M059J (cell line): Measurements from ENCODE around the gene SERPINF2. TPM values are rescaled to one million over a fixed set of nuclear protein-coding genes. Genes with fewer than 3 reads are reported as not detected.
"Not testable (repeated sequence)": the region's sequence is repeated elsewhere in the genome, so short reads cannot be mapped to it uniquely, and the experiment has no call there.

Experiments
- DNase-seq: peaks from one replicate; pipeline ENCODE4 v3.0.0-alpha.2; 2012; ENCODE audit warnings: low read depth
- total RNA-seq: library from RNA; depleted of rRNA; stranded (reverse); fragments of >200 nt; shearing (Covaris generic); gene quantifications from 2 replicates; pipeline ENCODE4 v1.2.3, GENCODE V29; 2014

SERPINF2 gene
- total RNA-seq, 1 experiment from 2014 or later: 0.05 TPM

DNA sequence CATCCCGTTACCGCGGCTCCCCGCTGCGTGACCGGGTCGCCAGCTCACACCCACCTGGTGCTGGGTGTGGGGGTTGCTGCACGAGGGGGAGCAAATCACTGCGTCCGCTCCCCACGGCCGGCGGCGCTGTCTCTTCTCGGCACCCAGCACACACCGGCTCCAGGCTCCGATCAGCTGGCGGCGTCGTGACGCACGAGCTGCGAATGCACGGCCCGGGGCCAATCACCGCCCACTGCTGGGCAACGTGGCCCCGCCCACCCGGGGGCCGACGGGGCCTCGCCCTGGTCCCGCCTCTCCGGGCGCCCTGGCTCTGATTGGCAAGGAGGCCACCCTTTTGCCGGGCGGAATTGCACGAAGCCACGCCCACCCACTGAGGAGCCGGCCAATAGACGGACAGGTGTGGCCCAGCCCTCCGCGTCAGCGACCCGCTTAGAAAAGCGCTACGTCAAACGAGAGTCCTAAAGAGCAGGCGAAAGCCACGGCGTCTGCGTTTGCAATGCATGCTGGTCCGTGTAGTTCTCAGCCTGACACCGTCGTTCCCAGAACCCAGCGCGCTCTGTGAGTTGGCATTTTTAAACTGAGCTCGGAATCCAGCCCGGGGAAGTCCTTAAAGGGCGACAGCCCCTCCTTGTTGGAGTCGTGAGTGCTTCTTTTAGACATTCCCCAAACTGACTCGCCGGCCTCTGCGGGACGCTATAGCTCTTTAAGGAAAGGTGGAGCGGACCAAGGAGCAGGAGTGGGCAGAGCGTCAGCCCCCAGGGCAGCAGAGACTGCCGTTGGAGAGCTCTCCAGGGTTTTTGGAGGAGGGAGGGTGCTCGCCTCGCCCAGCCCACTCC is 26.4 kb upstream of the SERPINF2 start:
- peak; percentile 100 for DNase-seq

DNA sequence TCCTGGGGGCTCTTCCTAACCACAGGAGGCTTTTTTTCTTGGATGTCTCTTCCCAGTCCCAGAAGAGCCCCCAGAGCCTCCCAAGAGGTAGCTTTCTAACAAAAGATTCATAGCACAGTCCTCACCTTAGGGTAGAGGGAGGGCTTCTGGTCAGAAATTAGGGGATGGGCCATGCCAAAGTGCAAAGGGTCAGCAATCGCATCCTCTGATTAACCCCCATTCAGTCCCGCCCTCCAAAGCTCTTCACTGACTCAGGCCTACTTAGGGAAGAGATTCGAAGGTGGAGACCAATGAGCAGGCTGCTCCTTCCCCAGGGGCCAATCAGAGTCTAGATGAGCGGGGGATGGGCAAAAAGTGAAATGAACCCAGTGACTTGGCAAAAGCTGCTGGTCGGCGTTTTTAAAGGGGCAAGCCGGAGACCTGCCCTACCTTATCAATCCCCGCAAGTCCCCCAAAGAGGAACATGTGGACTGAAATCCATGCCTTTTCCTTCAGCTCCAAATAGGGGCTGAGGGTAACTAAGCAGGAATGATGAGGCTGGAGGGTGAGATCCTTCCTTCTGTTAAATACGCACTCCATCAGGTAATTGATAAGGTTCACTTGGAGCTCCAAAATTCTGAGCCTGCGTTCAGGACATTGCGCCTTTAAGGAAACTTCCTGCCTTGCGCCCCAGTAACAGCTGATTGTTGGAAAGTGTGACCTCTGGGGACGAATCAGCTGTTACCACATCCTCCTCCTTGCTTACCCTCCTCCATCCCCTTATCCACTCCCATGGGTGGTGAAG is 25.6 kb upstream of the SERPINF2 start:
- DNase-seq: peak; percentile 99

DNA sequence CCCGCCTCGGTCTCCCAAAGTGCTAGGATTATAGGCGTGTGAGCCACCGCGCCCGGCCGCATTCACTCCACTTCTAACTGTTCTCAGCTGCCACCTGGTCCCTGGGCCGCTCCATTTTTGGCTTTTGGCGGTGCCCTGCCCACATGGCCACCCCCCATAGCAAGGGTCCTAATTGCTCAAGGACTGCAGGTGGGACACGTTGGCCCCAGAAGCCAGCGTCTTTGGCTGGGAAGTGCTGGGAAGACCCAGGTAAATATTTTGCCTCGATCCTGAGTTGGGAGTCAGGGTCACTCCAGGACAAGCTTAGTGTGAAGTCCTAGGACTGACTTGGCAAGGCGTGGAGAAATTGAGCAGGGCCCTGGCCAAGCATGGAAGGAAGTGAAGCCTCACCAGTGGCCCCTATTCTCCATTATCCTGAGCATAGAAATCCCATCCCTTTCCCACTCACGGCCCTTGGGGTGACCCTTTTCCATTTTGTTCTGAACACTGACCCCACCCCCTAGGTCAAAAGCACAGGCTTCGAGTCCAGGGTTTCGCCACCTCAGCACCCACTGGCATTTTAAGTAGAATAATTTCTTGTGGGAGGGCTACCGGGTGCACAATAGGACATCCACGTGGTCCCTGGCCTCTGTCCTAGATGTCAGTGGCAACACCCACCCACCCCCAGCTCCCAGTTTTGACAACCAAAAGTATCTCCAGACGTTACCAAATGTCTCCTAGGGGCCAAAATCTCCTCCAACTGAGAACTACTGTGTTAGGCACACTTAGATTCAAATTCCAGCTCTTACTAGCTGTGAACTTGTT is 24.1 kb upstream of the SERPINF2 start:
- no peak for DNase-seq

DNA sequence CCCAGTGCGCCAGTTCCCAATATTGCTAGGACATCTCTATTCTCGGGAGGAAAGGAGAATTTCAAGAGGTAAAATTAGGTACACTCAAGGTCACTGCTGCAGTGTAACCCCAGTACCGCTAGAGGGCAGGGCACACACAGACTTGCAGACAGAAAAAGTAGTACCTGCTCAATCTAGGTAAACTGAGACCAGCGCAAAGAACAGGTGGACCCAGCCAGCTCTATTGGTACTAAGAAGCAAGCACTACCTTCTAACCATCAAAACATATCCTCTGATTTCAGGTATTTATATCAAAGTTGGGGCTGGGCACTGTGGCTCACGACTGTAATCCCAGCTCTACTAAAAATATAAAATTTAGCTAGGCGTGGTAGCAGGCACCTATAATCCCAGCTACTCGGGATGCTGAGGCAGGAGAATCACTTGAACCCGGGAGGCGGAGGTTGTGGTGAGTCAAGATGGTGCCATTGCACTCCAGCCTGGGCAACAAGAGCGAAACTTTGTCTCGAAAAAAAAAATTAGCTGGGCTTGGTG is 21.8 kb upstream of the SERPINF2 start:
- DNase-seq: peak; percentile 52

DNA sequence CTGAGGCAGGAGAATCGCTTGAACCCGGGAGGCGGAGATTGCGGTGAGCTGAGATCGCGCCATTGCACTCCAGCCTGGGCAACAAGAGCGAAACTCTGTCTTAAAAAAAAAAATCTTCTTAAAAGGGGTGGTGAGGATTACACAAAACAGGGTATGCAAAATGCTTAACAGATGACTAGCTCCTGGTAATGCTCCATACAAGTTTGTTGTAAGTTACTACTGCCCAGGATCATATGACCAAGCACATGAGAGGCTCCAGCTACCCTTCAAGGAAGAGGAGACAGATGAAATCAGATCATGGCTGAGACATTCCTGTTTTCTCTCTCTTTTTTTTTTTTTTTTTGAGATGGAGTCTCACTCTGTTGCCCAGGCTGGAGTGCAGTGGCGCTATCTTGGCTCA is 20.6 kb upstream of the SERPINF2 start:
- not testable (repeated sequence) for DNase-seq

DNA sequence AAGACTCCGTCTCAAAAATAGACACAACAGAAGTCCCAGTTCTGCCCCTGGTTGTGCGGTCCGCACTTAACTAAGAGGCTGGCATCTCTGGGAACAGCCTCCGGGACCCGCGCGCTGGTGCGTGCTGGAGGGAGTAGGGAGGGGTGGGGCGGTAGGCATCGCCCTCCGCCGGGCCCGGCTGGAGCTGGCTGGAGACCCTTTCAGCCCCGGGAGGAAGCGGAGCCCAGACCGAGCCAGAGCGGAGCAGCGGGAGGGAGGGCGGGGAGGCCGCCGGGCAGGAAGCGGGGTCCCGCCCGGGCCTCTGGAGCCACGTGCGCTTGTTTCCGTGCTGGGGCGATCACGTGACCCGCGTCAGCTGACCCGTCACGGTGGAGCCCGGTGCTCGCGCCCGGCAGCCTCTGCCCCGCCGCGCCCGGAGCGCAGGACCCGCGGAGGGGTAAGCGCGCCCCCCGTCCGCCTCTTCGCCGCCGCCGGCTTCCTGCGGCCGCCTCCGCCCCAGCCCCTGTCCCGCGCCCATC is 18.3 kb upstream of the SERPINF2 start, which contains the start of gene WDR81:
Gene WDR81 (plus strand): TSS at position 354 of the 518 bp plus-strand sequence. CDS start 256 bp downstream, outside the sequence.
- DNase-seq: peak; percentile 72

DNA sequence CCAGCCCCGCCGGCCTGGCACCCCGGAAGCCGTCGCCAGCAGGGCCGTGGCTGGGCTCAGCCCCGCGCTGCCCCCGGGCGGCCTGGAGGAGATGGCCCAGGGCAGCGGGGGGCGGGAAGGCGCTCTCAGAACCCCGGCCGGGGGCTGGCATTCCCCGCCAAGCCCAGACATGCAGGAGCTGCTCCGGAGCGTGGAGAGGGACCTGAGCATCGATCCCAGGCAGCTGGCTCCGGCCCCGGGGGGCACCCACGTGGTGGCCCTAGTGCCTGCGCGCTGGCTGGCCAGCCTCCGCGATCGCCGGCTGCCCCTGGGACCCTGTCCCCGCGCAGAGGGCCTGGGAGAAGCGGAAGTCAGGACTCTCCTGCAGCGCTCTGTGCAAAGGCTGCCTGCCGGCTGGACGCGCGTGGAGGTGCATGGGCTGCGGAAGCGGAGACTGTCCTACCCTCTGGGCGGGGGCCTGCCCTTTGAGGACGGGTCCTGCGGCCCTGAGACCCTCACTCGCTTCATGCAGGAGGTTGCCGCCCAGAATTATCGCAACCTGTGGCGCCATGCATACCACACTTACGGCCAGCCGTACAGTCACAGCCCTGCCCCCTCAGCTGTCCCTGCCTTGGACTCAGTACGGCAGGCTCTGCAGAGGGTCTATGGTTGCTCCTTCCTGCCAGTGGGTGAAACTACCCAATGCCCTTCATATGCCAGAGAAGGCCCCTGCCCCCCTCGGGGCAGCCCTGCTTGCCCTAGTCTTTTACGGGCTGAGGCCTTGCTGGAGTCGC is 17.6 kb upstream of the SERPINF2 start:
- no peak for DNase-seq

DNA sequence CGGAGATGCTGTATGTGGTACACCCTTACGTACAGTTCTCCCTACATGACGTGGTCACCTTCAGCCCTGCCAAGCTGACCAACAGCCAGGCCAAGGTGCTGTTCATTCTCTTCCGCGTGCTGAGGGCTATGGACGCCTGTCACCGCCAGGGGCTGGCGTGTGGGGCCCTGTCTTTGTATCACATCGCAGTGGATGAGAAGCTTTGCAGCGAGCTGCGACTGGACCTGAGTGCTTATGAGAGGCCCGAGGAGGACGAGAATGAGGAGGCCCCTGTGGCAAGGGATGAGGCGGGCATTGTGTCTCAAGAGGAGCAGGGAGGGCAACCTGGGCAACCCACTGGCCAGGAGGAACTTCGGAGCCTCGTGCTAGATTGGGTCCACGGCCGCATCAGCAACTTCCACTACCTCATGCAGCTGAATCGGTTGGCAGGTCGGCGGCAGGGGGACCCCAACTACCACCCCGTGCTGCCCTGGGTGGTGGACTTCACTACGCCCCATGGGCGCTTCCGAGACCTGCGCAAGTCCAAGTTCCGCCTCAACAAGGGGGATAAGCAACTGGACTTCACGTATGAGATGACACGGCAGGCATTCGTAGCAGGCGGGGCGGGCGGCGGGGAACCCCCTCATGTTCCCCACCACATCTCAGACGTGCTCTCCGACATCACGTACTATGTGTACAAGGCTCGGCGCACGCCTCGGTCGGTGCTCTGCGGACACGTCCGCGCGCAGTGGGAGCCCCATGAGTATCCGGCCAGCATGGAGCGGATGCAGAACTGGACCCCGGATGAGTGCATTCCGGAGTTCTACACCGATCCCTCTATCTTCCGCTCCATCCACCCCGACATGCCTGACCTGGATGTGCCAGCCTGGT is 16.8 kb upstream of the SERPINF2 start:
- no peak for DNase-seq

DNA sequence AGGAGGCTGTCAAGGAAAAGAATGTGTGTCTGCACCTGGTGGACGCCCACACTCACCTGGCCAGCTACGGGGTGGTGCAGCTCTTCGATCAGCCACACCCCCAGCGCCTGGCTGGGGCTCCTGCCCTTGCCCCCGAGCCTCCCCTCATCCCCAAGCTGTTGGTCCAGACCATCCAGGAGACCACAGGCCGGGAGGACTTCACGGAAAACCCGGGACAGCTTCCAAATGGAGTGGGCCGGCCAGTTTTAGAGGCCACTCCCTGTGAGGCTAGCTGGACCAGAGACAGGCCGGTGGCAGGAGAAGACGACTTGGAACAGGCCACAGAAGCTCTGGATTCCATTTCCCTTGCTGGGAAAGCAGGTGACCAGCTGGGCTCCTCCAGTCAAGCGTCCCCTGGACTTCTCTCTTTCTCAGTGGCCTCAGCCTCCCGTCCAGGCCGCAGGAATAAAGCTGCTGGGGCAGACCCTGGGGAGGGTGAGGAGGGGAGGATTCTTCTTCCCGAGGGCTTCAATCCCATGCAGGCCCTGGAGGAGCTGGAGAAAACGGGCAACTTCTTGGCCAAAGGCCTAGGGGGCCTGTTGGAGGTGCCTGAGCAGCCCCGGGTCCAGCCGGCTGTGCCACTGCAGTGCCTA is 15.9 kb upstream of the SERPINF2 start:
- no peak for DNase-seq

DNA sequence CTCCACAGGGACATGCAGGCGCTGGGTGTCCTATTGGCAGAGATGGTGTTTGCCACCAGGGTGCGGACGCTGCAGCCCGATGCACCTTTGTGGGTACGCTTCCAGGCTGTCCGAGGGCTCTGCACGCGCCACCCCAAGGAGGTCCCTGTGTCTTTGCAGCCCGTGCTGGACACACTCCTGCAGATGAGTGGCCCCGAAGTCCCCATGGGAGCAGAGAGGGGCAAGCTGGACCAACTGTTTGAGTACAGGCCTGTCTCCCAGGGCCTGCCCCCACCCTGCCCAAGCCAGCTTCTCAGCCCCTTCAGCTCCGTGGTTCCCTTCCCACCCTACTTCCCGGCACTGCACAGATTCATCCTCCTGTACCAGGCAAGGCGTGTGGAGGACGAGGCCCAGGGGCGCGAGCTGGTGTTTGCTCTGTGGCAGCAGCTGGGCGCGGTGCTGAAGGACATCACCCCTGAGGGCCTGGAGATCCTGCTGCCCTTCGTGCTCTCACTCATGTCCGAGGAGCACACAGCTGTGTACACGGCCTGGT is 15.3 kb upstream of the SERPINF2 start:
- DNase-seq: no peak

DNA sequence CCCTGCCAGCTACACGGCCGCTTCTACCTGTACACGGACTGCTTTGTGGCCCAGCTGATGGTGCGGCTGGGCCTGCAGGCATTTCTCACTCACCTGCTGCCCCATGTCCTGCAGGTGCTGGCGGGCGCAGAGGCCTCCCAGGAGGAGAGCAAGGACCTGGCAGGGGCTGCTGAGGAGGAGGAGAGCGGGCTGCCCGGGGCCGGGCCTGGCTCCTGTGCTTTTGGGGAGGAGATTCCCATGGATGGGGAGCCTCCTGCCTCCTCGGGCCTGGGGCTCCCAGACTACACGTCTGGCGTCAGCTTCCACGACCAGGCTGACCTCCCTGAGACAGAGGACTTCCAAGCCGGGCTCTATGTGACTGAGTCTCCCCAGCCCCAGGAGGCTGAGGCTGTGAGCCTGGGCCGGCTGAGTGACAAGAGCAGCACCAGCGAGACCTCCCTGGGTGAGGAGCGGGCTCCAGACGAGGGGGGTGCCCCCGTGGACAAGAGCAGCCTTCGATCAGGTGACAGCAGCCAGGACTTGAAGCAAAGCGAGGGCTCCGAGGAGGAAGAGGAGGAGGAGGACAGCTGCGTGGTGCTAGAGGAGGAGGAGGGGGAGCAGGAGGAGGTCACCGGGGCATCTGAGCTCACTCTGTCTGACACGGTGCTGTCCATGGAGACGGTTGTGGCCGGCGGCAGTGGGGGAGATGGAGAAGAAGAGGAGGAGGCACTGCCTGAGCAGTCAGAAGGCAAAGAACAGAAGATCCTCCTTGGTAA is 14.6 kb upstream of the SERPINF2 start:
- no peak for DNase-seq

DNA sequence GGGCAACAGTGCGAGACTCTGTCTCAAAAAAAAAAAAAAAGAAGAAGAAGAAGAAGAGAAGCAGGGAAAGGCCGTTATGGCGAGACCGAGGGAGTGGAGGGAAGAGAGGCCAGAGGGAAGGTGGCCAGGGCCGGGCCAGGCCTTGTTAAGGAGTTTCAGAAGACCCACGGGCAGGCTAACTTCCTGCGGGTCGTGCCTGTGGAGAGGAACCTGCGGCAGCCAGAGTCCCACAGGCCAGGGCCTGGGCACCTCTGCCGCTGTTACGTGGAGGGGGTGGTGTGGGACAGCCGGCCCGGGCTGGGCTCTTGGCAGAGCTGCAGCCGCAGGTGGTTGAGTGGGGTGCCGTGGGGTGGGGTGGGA is 12.7 kb upstream of the SERPINF2 start:
- DNase-seq: no peak

DNA sequence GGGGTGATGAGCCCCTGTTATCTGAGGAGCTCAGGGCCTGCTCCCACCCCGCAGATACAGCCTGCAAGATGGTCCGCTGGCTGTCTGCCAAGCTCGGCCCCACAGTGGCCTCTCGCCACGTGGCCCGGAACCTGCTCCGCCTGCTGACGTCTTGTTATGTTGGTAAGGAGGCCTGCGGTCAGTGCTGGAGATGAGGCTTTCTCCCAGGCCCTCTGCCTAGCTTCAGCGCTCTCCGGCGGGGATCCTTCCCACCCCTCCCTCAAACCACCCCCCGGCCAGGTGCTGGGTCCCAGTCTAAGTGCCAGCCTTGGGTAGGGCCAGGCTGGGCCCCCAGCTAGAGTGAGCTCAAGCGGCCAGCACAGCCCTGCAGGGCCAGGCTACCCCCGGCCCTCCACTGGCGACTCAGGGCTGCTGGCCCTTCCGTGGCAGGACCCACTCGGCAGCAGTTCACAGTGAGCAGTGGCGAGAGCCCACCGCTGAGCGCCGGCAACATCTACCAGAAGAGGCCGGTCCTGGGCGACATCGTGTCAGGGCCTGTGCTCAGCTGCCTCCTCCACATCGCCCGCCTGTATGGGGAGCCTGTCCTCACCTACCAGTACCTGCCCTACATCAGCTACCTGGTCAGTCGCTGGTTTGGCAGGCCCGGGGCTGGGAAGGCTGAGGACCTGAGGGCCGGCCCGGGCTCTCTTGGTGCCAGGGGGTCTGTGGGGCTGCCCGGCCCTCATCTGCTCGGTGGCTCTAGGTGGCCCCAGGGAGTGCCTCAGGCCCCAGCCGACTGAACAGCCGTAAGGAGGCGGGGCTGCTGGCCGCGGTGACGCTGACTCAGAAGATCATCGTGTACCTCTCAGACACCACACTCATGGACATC is 12.1 kb upstream of the SERPINF2 start:
- peak; percentile 46 for DNase-seq

DNA sequence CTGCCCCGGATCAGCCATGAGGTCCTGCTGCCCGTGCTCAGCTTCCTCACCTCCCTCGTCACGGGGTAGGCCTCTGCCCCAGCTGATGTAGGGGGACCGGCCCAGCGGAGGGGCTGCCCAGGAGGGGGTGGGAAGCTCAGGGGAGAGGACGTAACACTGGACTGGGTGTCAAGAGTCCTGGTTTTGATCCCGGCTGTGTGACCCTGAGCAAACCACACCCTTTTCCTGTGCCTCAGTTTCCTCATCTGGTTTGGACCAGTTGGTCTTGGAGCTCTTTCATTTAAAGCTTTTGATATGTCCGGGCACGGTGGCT is 11.5 kb upstream of the SERPINF2 start:
- no peak for DNase-seq

DNA sequence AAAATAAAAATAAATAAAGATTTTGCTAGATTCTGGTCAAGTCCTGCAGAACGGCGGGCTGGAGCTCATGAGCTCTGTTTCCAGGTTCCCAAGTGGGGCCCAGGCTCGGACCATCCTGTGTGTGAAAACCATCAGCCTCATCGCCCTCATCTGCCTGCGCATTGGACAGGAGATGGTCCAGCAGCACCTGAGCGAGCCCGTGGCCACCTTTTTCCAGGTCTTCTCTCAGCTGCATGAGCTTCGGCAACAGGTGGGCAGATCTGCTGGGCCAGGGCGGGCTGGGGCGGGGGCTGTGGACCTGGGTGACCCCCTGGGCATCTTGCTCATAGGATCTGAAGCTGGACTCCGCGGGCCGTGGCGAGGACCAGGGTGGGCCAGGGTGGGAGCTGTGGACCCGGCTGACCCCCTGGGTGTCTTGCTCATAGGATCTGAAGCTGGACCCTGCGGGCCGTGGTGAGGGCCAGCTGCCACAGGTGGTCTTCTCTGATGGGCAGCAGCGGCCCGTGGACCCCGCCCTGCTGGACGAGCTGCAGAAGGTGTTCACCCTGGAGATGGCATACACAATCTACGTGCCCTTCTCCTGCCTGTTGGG is 10.3 kb upstream of the SERPINF2 start:
- DNase-seq: no peak

DNA sequence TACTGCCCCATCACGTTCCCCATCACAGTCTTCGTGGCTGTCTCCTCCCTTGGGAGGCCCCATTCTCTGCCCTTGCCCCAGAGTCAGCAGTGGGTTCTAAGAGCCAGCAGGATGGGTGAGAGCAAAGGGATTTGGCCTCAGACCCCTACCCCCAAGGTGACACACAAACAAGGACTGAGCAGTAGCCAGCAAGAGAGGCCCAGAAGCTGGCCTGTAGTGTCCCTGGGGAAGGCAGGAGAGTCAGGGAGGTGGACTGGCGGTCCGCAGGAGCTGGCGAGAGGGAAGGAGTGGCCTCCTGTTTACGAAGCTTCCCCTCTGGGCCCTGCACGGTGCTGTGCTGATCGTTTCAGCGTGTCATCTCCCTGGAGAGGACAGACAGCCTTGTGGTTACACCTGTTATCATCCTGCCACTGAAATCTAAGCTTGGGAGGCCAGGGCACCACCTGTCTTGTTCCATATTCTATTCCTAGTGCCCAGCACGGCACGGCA is 9.8 kb upstream of the SERPINF2 start:
- no peak for DNase-seq

DNA sequence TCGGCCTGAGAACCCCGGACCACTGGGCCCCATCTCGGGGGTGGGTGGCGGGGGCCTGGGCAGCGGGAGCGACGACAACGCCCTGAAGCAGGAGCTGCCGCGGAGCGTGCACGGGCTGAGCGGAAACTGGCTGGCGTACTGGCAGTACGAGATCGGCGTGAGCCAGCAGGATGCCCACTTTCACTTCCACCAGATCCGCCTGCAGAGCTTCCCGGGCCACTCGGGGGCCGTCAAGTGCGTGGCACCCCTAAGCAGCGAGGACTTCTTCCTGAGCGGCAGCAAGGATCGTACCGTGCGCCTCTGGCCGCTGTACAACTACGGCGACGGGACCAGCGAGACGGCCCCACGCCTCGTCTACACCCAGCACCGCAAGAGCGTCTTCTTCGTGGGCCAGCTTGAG is 8.9 kb upstream of the SERPINF2 start:
- DNase-seq: no peak
